Measurements from ENCODE around the gene MYH1.

MYH1 gene

GRCh38 chr17:10474536-10474935 is 43.8 kb downstream of the MYH1 start:
- DNase-seq, result no peak

GRCh38 chr17:10471858-10472257 is 46.5 kb downstream of the MYH1 start:
- DNase-seq, result no peak

- DNase-seq, result no peak
Observed at GRCh38 chr17:10469459-10469858, 48.9 kb downstream of the MYH1 start, which contains the start of gene MYH4. TSS of gene MYH4 (minus strand) at chr17:10469559. CDS start at chr17:10466745, 2,814 bp downstream.

GRCh38 chr17:10463402-10463801 is 54.9 kb downstream of the MYH1 start:
- DNase-seq, result no peak

- no peak for DNase-seq
Observed at GRCh38 chr17:10460062-10460461, 58.3 kb downstream of the MYH1 start.

- DNase-seq, result no peak
Observed at GRCh38 chr17:10458701-10459100, 59.6 kb downstream of the MYH1 start.

- DNase-seq, result no peak
Observed at GRCh38 chr17:10457952-10458351, 60.4 kb downstream of the MYH1 start.

GRCh38 chr17:10447026-10447931 is 71.1 kb downstream of the MYH1 start:
- DNase-seq, result no peak

All from KG1 (cell line).